HL-60 (cell line): ENCODE measurements around the gene SLC12A7.

ENCODE experiments used
- DNase-seq, 2 experiments: peaks; one replicate each; pipeline ENCODE4 v3.0.0-alpha.2; 2010 to 2020; ENCODE audit warnings: low read depth in 1 of 2, low spot score in 1 of 2
- H3K27ac ChIP-seq: fragments of 250-450 bp; sonication (Bioruptor Pico); replicated peaks from 2 replicates; pipeline ENCODE4 v1.5.1; 2020; ENCODE audit warnings: mild to moderate bottlenecking, moderate library complexity
- H3K27me3 ChIP-seq: fragments of 250-450 bp; sonication (Bioruptor Pico); 2 replicates; pipeline ENCODE4 v1.5.1; 2021; ENCODE audit warnings: mild to moderate bottlenecking, moderate library complexity; ENCODE audit not compliant: insufficient read depth, poor library complexity, severe bottlenecking
- H3K4me3 ChIP-seq: replicated peaks from 2 replicates; pipeline ENCODE4 v1.5.1; 2011; ENCODE audit warnings: mild to moderate bottlenecking, control low read depth, low read length; ENCODE audit not compliant: insufficient read depth
- CTCF ChIP-seq: IDR thresholded peaks from one replicate; pipeline ENCODE4 v1.5.1; 2011; ENCODE audit warnings: low read length, control low read depth, inconsistent platforms; ENCODE audit not compliant: insufficient read depth
- GABPA ChIP-seq: IDR thresholded peaks from 2 replicates; pipeline ENCODE4 v1.6.1; 2012; ENCODE audit warnings: low read depth
- POLR2AphosphoS5 ChIP-seq: IDR thresholded peaks from 2 replicates; pipeline ENCODE4 v1.6.1; 2012; ENCODE audit warnings: low read depth
- REST ChIP-seq: IDR thresholded peaks from 2 replicates; pipeline ENCODE4 v1.6.1; 2012; ENCODE audit warnings: low read depth; ENCODE audit not compliant: insufficient replicate concordance
- SPI1 ChIP-seq: IDR thresholded peaks from 2 replicates; pipeline ENCODE4 v1.6.1; 2012; ENCODE audit warnings: low read depth, mild to moderate bottlenecking, borderline replicate concordance

The SLC12A7 gene

GRCh38 chr5:1121891-1122290 is 10.0 kb upstream of the SLC12A7 start:
- Histone ChIP-seq H3K27ac (no peak overlapping the region), H3K27me3 (no peaks in the 10 kb centered on the region), H3K4me3 (no peak overlapping the region)
- TF ChIP-seq CTCF: no peak
- no peak for TF ChIP-seq GABPA
- TF ChIP-seq REST: no peak
- TF ChIP-seq POLR2AphosphoS5: no peak
- no peak for TF ChIP-seq SPI1
- no peak for DNase-seq

- no peak for DNase-seq
- Histone ChIP-seq H3K27me3 (no peaks in the 10 kb centered on the region), H3K27ac (no peak overlapping the region), H3K4me3 (no peak overlapping the region)
- TF ChIP-seq SPI1 (no peak), REST (no peak), GABPA (no peak), CTCF (no peak)
These were observed 9.2 kb upstream of the SLC12A7 start for GRCh38 chr5:1121044-1121443.

- Histone ChIP-seq H3K27me3 (no peaks in the 10 kb centered on the region), H3K27ac (no peak overlapping the region), H3K4me3 (no peak overlapping the region)
- no peak for DNase-seq
- no peak for TF ChIP-seq SPI1
- no peak for TF ChIP-seq POLR2AphosphoS5
- TF ChIP-seq CTCF: no peak
- no peak for TF ChIP-seq REST
- no peak for TF ChIP-seq GABPA
These were observed 8.6 kb upstream of the SLC12A7 start for GRCh38 chr5:1120236-1120999.
